C4-2B (cell line): ENCODE results near the gene CCSER1.

Experiments used
- ZFX ChIP-seq: fragments of 450-650 bp; IDR thresholded peaks from 2 replicates; pipeline ENCODE4 v1.6.1; 2017
- TF ChIP-seq, protein P1 (sequence below): fragments of 450-650 bp; conservative IDR thresholded peaks from 2 replicates; pipeline ENCODE4 v1.5.1; 2017; ENCODE audit warnings: mild to moderate bottlenecking

- TF ChIP-seq, protein P1, sequence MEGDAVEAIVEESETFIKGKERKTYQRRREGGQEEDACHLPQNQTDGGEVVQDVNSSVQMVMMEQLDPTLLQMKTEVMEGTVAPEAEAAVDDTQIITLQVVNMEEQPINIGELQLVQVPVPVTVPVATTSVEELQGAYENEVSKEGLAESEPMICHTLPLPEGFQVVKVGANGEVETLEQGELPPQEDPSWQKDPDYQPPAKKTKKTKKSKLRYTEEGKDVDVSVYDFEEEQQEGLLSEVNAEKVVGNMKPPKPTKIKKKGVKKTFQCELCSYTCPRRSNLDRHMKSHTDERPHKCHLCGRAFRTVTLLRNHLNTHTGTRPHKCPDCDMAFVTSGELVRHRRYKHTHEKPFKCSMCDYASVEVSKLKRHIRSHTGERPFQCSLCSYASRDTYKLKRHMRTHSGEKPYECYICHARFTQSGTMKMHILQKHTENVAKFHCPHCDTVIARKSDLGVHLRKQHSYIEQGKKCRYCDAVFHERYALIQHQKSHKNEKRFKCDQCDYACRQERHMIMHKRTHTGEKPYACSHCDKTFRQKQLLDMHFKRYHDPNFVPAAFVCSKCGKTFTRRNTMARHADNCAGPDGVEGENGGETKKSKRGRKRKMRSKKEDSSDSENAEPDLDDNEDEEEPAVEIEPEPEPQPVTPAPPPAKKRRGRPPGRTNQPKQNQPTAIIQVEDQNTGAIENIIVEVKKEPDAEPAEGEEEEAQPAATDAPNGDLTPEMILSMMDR = no peak
- TF ChIP-seq ZFX = no peak
Observed at GRCh38 chr4:90078440-90078839, 48.8 kb upstream of the CCSER1 start.
